ENCODE measurements around the gene CAMK2A. TPM values are rescaled to one million over a fixed set of nuclear protein-coding genes. Genes with fewer than 3 reads are reported as not detected.
A peak's percentile ranks its signal among the peaks of the same experiment; 100 is the strongest.

Gene CAMK2A
- polyA plus RNA-seq, 1 donor (not counting 4 experiments of a cell fraction or from before 2014, with no cell fraction given) = 0.05 TPM

GRCh38 chr5:150320044-150320613 is 30.6 kb upstream of the CAMK2A start:
- Histone ChIP-seq H3K9ac (ENCODE audit: control insufficient read depth, extremely low read depth, insufficient read depth, low read length) (peak overlapping the region; percentile 42), H3K27me3 (ENCODE audit: control insufficient read depth, extremely low read depth, insufficient read depth, low read length) (no peaks in the 10 kb centered on the region), H3K4me2 (ENCODE audit: control insufficient read depth, extremely low read depth, insufficient read depth, low read depth, low read length) (peak overlapping the region; percentile 15), H3K9me3 (ENCODE audit: control insufficient read depth, low read depth, low read length) (no peaks in the 10 kb centered on the region), H3K27ac (ENCODE audit: control insufficient read depth, insufficient read depth, low read length) (peak overlapping the region; percentile 93), H3K79me2 (ENCODE audit: control insufficient read depth, insufficient read depth, low read length) (no peaks in the 10 kb centered on the region), H3K36me3 (ENCODE audit: control insufficient read depth in 2 of 2, extremely low read depth in 1 of 2, insufficient read depth in 2 of 2, low read length in 2 of 2) (no peaks in the 10 kb centered on the region), H3K4me3 (ENCODE audit: control insufficient read depth in 2 of 3, extremely low read depth in 1 of 3, insufficient read depth in 2 of 3, low read depth in 1 of 3, low read length in 3 of 3) (no peak overlapping the region), H3K4me1 (ENCODE audit: control insufficient read depth, extremely low read depth, insufficient read depth, low read length) (peaks cover 70% of the 10 kb centered on the region), H3K9me1 (ENCODE audit: control insufficient read depth, extremely low read depth, insufficient read depth, low read length) (peaks cover 2% of the 10 kb centered on the region), H2AFZ (ENCODE audit: control insufficient read depth, low read length) (no peak overlapping the region), H4K20me1 (ENCODE audit: control insufficient read depth, extremely low read depth, insufficient read depth, low read length) (no peaks in the 10 kb centered on the region)
- FAIRE-seq (peak; percentile 67), DNase-seq (ENCODE audit: low read depth, low spot score) (peak; percentile 57)
- dilution Hi-C loops (cut with MboI; ENCODE audit: extremely low pct_ligation_motif_present, low sequenced_read_pairs) = no loop called here
- TF ChIP-seq CTCF (optimal IDR thresholded peaks at IDR 0.05 in 1 of 3, IDR thresholded peaks at IDR 0.05 in 1 of 3, conservative IDR thresholded peaks at IDR 0.05 in 1 of 3; ENCODE audit: extremely low read depth in 1 of 3, insufficient read depth in 2 of 3, low read length in 3 of 3) = no peak
- TF ChIP-seq EZH2 (IDR thresholded peaks at IDR 0.05; ENCODE audit: low read length) = no peak

- H3K4me1 ChIP-seq (ENCODE audit: control insufficient read depth, extremely low read depth, insufficient read depth, low read length) = peaks cover 70% of the 10 kb centered on the region
- H3K36me3 ChIP-seq (ENCODE audit: control insufficient read depth in 2 of 2, extremely low read depth in 1 of 2, insufficient read depth in 2 of 2, low read length in 2 of 2) = no peaks in the 10 kb centered on the region
- FAIRE-seq (no peak), DNase-seq (ENCODE audit: low read depth, low spot score) (no peak)
- H4K20me1 ChIP-seq (ENCODE audit: control insufficient read depth, extremely low read depth, insufficient read depth, low read length) = no peaks in the 10 kb centered on the region
- no peak for TF ChIP-seq CTCF (optimal IDR thresholded peaks at IDR 0.05 in 1 of 3, IDR thresholded peaks at IDR 0.05 in 1 of 3, conservative IDR thresholded peaks at IDR 0.05 in 1 of 3; ENCODE audit: extremely low read depth in 1 of 3, insufficient read depth in 2 of 3, low read length in 3 of 3)
- TF ChIP-seq EZH2 (IDR thresholded peaks at IDR 0.05; ENCODE audit: low read length) = no peak
- H3K4me3 ChIP-seq (ENCODE audit: control insufficient read depth in 2 of 3, extremely low read depth in 1 of 3, insufficient read depth in 2 of 3, low read depth in 1 of 3, low read length in 3 of 3) = peak overlapping the region in 1 of 3 experiments; percentile 21
- no peaks in the 10 kb centered on the region for H3K79me2 ChIP-seq (ENCODE audit: control insufficient read depth, insufficient read depth, low read length)
- peaks cover 2% of the 10 kb centered on the region for H3K9me1 ChIP-seq (ENCODE audit: control insufficient read depth, extremely low read depth, insufficient read depth, low read length)
- H3K4me2 ChIP-seq (ENCODE audit: control insufficient read depth, extremely low read depth, insufficient read depth, low read depth, low read length) = peak overlapping the region; percentile 72
- dilution Hi-C loops (cut with MboI; ENCODE audit: extremely low pct_ligation_motif_present, low sequenced_read_pairs) = no loop called here
- peak overlapping the region; percentile 59 for H3K9ac ChIP-seq (ENCODE audit: control insufficient read depth, extremely low read depth, insufficient read depth, low read length)
- H3K9me3 ChIP-seq (ENCODE audit: control insufficient read depth, low read depth, low read length) = no peaks in the 10 kb centered on the region
- H3K27ac ChIP-seq (ENCODE audit: control insufficient read depth, insufficient read depth, low read length) = peak overlapping the region; percentile 93
- H3K27me3 ChIP-seq (ENCODE audit: control insufficient read depth, extremely low read depth, insufficient read depth, low read length) = no peaks in the 10 kb centered on the region
- no peak overlapping the region for H2AFZ ChIP-seq (ENCODE audit: control insufficient read depth, low read length)
These were observed 29.9 kb upstream of the CAMK2A start for GRCh38 chr5:150319484-150319790.
